Loucy (cell line): Measurements from ENCODE around the gene DTNA.

Experiments
- H2AFZ ChIP-seq: fragments of 200-600 bp; sonication (generic); 2 replicates; pipeline ENCODE4 v1.6.0; 2016; ENCODE audit warnings: antibody characterized with exemption, mild to moderate bottlenecking, low read length, moderate library complexity
- H3F3A ChIP-seq: fragments of 200-600 bp; 2 replicates; pipeline ENCODE4 v1.6.0; 2016; ENCODE audit warnings: antibody characterized with exemption, low read depth, mild to moderate bottlenecking
- H3K27me3 ChIP-seq: fragments of 200-600 bp; sonication (generic); 2 replicates; pipeline ENCODE4 v1.6.1; 2014; ENCODE audit warnings: low read length, mild to moderate bottlenecking; ENCODE audit not compliant: insufficient read depth, poor library complexity, severe bottlenecking
- H3K36me3 ChIP-seq: fragments of 200-600 bp; sonication (generic); 2 replicates; pipeline ENCODE4 v1.6.1; 2016; ENCODE audit warnings: low read length; ENCODE audit not compliant: insufficient read depth
- H3K4me1 ChIP-seq: fragments of 200-600 bp; sonication (generic); 2 replicates; pipeline ENCODE4 v1.5.1; 2014; ENCODE audit warnings: low read length, mild to moderate bottlenecking; ENCODE audit not compliant: insufficient read depth, poor library complexity, severe bottlenecking
- H3K4me2 ChIP-seq: fragments of 200-600 bp; sonication (generic); 2 replicates; pipeline ENCODE4 v1.6.0; 2014; ENCODE audit warnings: antibody characterized with exemption, low read length, low read depth, mild to moderate bottlenecking; ENCODE audit not compliant: poor library complexity, severe bottlenecking
- H3K4me3 ChIP-seq: fragments of 200-600 bp; sonication (generic); 2 replicates; pipeline ENCODE4 v1.5.1; 2014; ENCODE audit warnings: low read length, mild to moderate bottlenecking, mixed read lengths; ENCODE audit not compliant: poor library complexity, severe bottlenecking
- H3K79me2 ChIP-seq: fragments of 200-600 bp; sonication (generic); 2 replicates; pipeline ENCODE4 v1.6.1; 2014; ENCODE audit warnings: low read length; ENCODE audit not compliant: insufficient read depth
- H3K9ac ChIP-seq: fragments of 200-600 bp; sonication (generic); 2 replicates; pipeline ENCODE4 v1.6.0; 2014; ENCODE audit warnings: mild to moderate bottlenecking, low read depth, low read length, moderate library complexity; ENCODE audit not compliant: poor library complexity, severe bottlenecking
- H3K9me2 ChIP-seq: fragments of 200-600 bp; sonication (generic); replicated peaks from 2 replicates; pipeline ENCODE4 v1.6.1; 2016; ENCODE audit warnings: low read depth, low read length, mixed read lengths
- H3K9me3 ChIP-seq: fragments of 200-600 bp; sonication (generic); 2 replicates; pipeline ENCODE4 v1.6.1; 2014; ENCODE audit warnings: mild to moderate bottlenecking, antibody characterized with exemption, low read length, low read depth; ENCODE audit not compliant: insufficient read depth
- H4K20me1 ChIP-seq: fragments of 200-600 bp; sonication (generic); 2 replicates; pipeline ENCODE4 v1.6.0; 2014; ENCODE audit warnings: antibody characterized with exemption, low read length, mild to moderate bottlenecking; ENCODE audit not compliant: insufficient read depth, poor library complexity, severe bottlenecking
- CTCF ChIP-seq: fragments of 200-600 bp; sonication (generic); conservative IDR thresholded peaks from 2 replicates; pipeline ENCODE4 v1.5.1; 2014; ENCODE audit warnings: mild to moderate bottlenecking, antibody characterized with exemption, low read length
- EZH2phosphoT487 ChIP-seq: fragments of 200-600 bp; IDR thresholded peaks from 2 replicates; pipeline ENCODE4 v1.6.1; 2018; ENCODE audit warnings: antibody characterized with exemption, mild to moderate bottlenecking, moderate library complexity, borderline replicate concordance

DTNA gene

GRCh38 chr18:34783501-34783900 lies 73.4 kb downstream of the DTNA start:
- H4K20me1 ChIP-seq, result no peaks in the 10 kb centered on the region
- no peaks in the 10 kb centered on the region for H3K27me3 ChIP-seq
- no peaks in the 10 kb centered on the region for H3K9me2 ChIP-seq
- no peak overlapping the region for H2AFZ ChIP-seq
- H3K9ac ChIP-seq, result no peak overlapping the region
- H3K36me3 ChIP-seq, result no peaks in the 10 kb centered on the region
- H3K79me2 ChIP-seq, result no peaks in the 10 kb centered on the region
- H3K4me3 ChIP-seq, result no peak overlapping the region
- H3K4me1 ChIP-seq, result no peaks in the 10 kb centered on the region
- no peaks in the 10 kb centered on the region for H3F3A ChIP-seq
- no peak overlapping the region for H3K4me2 ChIP-seq
- no peak for TF ChIP-seq CTCF
- no peaks in the 10 kb centered on the region for H3K9me3 ChIP-seq

GRCh38 chr18:34786162-34786741 lies 76.2 kb downstream of the DTNA start:
- Histone ChIP-seq H3K9me2 (no peaks in the 10 kb centered on the region), H3K4me1 (no peaks in the 10 kb centered on the region), H4K20me1 (no peaks in the 10 kb centered on the region), H3F3A (no peaks in the 10 kb centered on the region), H3K36me3 (no peaks in the 10 kb centered on the region), H3K4me3 (no peak overlapping the region), H3K9me3 (no peaks in the 10 kb centered on the region), H3K27me3 (no peaks in the 10 kb centered on the region), H3K4me2 (no peak overlapping the region), H3K9ac (no peak overlapping the region), H2AFZ (no peak overlapping the region), H3K79me2 (no peaks in the 10 kb centered on the region)
- TF ChIP-seq EZH2phosphoT487 (no peak), CTCF (no peak)

- TF ChIP-seq EZH2phosphoT487, result no peak
- TF ChIP-seq CTCF, result peak; percentile 86
- H3K36me3 ChIP-seq, result no peaks in the 10 kb centered on the region
- H3K9me2 ChIP-seq, result no peaks in the 10 kb centered on the region
- no peak overlapping the region for H3K4me2 ChIP-seq
- H3K9me3 ChIP-seq, result no peaks in the 10 kb centered on the region
- H3K4me3 ChIP-seq, result no peak overlapping the region
- no peak overlapping the region for H3K9ac ChIP-seq
- H2AFZ ChIP-seq, result no peak overlapping the region
- H3K27me3 ChIP-seq, result no peaks in the 10 kb centered on the region
- H3K4me1 ChIP-seq, result no peaks in the 10 kb centered on the region
- no peaks in the 10 kb centered on the region for H4K20me1 ChIP-seq
- no peaks in the 10 kb centered on the region for H3K79me2 ChIP-seq
- H3F3A ChIP-seq, result no peaks in the 10 kb centered on the region
Observed at GRCh38 chr18:34787931-34788532, 77.9 kb downstream of the DTNA start.
